HFF-Myc (cell line): ENCODE data around the gene ARID2.

ENCODE experiments used
- DNase-seq: peaks from one replicate; pipeline ENCODE4 v3.0.0-alpha.2; 2011; ENCODE audit warnings: low read depth; ENCODE audit errors: extremely low read depth
- H3K4me3 ChIP-seq: replicated peaks from 2 replicates; pipeline ENCODE4 v1.5.1; 2011; ENCODE audit warnings: low read depth, mild to moderate bottlenecking, control low read depth, low read length
- CTCF ChIP-seq: IDR thresholded peaks from 2 replicates; pipeline ENCODE4 v1.5.1; 2012; ENCODE audit warnings: mild to moderate bottlenecking, low read depth, low read length, control low read depth; ENCODE audit errors: missing control alignments

ARID2 gene

GRCh38 chr12:45948546-45948945 lies 219.0 kb downstream of the ARID2 start:
- H3K4me3 ChIP-seq: no peak overlapping the region
- no peak for TF ChIP-seq CTCF
- DNase-seq: no peak
